Ovary (tissue), 3 donors: ENCODE data around the gene RASSF8.

Experiments
- EP300 ChIP-seq: sonication (generic); formaldehyde crosslinking; IDR thresholded peaks from one replicate; pipeline ENCODE4 v1.6.1; 2017; ENCODE audit warnings: antibody characterized with exemption
- POLR2A ChIP-seq: fragments of 450-650 bp; IDR thresholded peaks from one replicate; pipeline ENCODE4 v1.6.1; 2017; ENCODE audit warnings: antibody characterized with exemption, mild to moderate bottlenecking, moderate library complexity
- TF ChIP-seq, protein P1 (sequence below), 3 donors: fragments of 450-650 bp in 2 of 3; fragments of 200-600 bp in 1 of 3; IDR thresholded peaks; one replicate each; pipeline versions ENCODE4 v1.5.1 to v1.8.0; 2016 to 2022; ENCODE audit warnings: antibody characterized with exemption in 3 of 3, mild to moderate bottlenecking in 1 of 3
- donor health status: DM: no; HTN: no; CAD: no.

DNA sequence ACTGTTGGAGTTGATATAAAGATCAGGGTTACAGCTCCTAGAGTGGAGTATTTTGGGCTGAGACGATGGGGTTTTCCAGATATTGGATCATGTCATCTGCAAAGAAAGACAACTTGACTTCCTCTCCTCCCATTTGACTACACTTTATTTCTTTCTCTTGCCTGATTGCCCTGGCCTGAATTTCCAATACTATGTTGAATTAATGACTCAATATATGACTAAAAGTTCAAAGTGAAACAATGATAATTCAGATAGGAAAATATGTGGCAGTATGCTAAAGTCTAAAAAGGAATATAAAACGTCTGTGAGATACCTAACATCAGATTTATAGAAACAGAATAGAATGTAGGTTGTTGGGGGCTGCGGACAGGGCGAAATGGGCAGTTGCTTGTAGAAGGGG, 94.2 kb downstream of the RASSF8 start:
- TF ChIP-seq, protein P1, sequence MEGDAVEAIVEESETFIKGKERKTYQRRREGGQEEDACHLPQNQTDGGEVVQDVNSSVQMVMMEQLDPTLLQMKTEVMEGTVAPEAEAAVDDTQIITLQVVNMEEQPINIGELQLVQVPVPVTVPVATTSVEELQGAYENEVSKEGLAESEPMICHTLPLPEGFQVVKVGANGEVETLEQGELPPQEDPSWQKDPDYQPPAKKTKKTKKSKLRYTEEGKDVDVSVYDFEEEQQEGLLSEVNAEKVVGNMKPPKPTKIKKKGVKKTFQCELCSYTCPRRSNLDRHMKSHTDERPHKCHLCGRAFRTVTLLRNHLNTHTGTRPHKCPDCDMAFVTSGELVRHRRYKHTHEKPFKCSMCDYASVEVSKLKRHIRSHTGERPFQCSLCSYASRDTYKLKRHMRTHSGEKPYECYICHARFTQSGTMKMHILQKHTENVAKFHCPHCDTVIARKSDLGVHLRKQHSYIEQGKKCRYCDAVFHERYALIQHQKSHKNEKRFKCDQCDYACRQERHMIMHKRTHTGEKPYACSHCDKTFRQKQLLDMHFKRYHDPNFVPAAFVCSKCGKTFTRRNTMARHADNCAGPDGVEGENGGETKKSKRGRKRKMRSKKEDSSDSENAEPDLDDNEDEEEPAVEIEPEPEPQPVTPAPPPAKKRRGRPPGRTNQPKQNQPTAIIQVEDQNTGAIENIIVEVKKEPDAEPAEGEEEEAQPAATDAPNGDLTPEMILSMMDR (IDR thresholded peaks at IDR 0.05): no peak
- TF ChIP-seq POLR2A (no peak), EP300 (no peak)
